CD14-positive monocyte (primary cell): ENCODE measurements around the gene PDILT. TPM values are rescaled to one million over a fixed set of nuclear protein-coding genes. Genes with fewer than 3 reads are reported as not detected.

Experiments
- DNase-seq, 3 donors: peaks; one replicate each; pipeline ENCODE4 v3.0.0-alpha.2; 2011 to 2022
- H2AFZ ChIP-seq: 2 replicates; pipeline ENCODE4 v1.6.0; 2012; ENCODE audit warnings: mild to moderate bottlenecking, low read depth, low read length, inconsistent platforms; ENCODE audit not compliant: insufficient read depth, poor library complexity, severe bottlenecking
- H3K27ac ChIP-seq, 2 donors: 1 replicate in 1 of 2; 2 replicates in 1 of 2; pipeline ENCODE4 v1.5.1; 2012 to 2013; ENCODE audit warnings: low read length in 2 of 2, control low read depth in 1 of 2, inconsistent platforms in 1 of 2, low read depth in 1 of 2, mild to moderate bottlenecking in 1 of 2
- H3K27me3 ChIP-seq, 2 donors: one replicate each; pipeline versions ENCODE4 v1.6.0 to v1.6.1; 2011 to 2013; ENCODE audit warnings: low read length in 2 of 2; ENCODE audit not compliant: control insufficient read depth in 2 of 2, insufficient read depth in 2 of 2
- H3K36me3 ChIP-seq, 2 donors: replicated peaks in 1 of 2; 1 replicate in 1 of 2; 2 replicates in 1 of 2; pipeline versions ENCODE4 v1.5.1 to v1.6.1; 2012 to 2013; ENCODE audit warnings: low read length in 2 of 2, control low read depth in 1 of 2, inconsistent platforms in 1 of 2, mild to moderate bottlenecking in 1 of 2; ENCODE audit not compliant: insufficient read depth in 2 of 2, control insufficient read depth in 1 of 2
- H3K4me1 ChIP-seq, 2 donors: 1 replicate in 1 of 2; 2 replicates in 1 of 2; pipeline versions ENCODE4 v1.5.1 to v1.6.1; 2012 to 2013; ENCODE audit warnings: low read length in 2 of 2, control low read depth in 1 of 2, inconsistent platforms in 1 of 2, mild to moderate bottlenecking in 1 of 2, moderate library complexity in 1 of 2; ENCODE audit not compliant: insufficient read depth in 2 of 2, control insufficient read depth in 1 of 2
- H3K4me2 ChIP-seq: replicated peaks from 2 replicates; pipeline ENCODE3; 2012; ENCODE audit warnings: low read length, moderate library complexity, mild to moderate bottlenecking; ENCODE audit not compliant: poor library complexity, severe bottlenecking; ENCODE audit errors: extremely low read depth
- H3K4me3 ChIP-seq, 3 experiments: fragments of 200-600 bp in 1 of 3; sonication (generic) in 1 of 3; replicated peaks in 1 of 3; 1 replicate in 2 of 3; 2 replicates in 1 of 3; pipeline ENCODE4 v1.5.1; 2011 to 2013; ENCODE audit warnings: low read length in 3 of 3, mild to moderate bottlenecking in 3 of 3, control low read depth in 2 of 3, low read depth in 2 of 3, inconsistent platforms in 1 of 3, moderate library complexity in 1 of 3
- H3K79me2 ChIP-seq: 2 replicates; pipeline ENCODE4 v1.6.0; 2012; ENCODE audit warnings: mild to moderate bottlenecking, control low read depth, inconsistent platforms, low read length, moderate library complexity; ENCODE audit not compliant: insufficient read depth
- H3K9ac ChIP-seq: 2 replicates; pipeline ENCODE4 v1.6.0; 2017; ENCODE audit warnings: low read length, mild to moderate bottlenecking; ENCODE audit not compliant: insufficient read depth, poor library complexity, severe bottlenecking
- H3K9me3 ChIP-seq, 2 donors: replicated peaks in 1 of 2; 1 replicate in 1 of 2; 2 replicates in 1 of 2; pipeline versions ENCODE4 v1.5.1 to v1.6.1; 2012 to 2013; ENCODE audit warnings: low read length in 2 of 2, control low read depth in 1 of 2; ENCODE audit not compliant: control insufficient read depth in 1 of 2, insufficient read depth in 1 of 2
- H4K20me1 ChIP-seq: 2 replicates; pipeline ENCODE4 v1.6.0; 2012; ENCODE audit warnings: mild to moderate bottlenecking, low read length, control low read depth, moderate library complexity; ENCODE audit not compliant: insufficient read depth
- H3K27ac Mint-ChIP-seq, 7 donors: one replicate each; pipeline ENCODE4 v1.8.0; 2020; ENCODE audit warnings: mild to moderate bottlenecking in 7 of 7, mixed read lengths in 7 of 7, moderate library complexity in 6 of 7, inconsistent platforms in 2 of 7
- H3K27me3 Mint-ChIP-seq, 3 donors: one replicate each; pipeline ENCODE4 v1.8.0; 2021 to 2022; ENCODE audit warnings: low read depth in 3 of 3, mild to moderate bottlenecking in 3 of 3, mixed read lengths in 3 of 3, moderate library complexity in 3 of 3, inconsistent platforms in 1 of 3
- H3K36me3 Mint-ChIP-seq, 2 donors: one replicate each; pipeline ENCODE4 v1.8.0; 2020; ENCODE audit warnings: mixed read lengths in 2 of 2, inconsistent platforms in 1 of 2, mild to moderate bottlenecking in 1 of 2
- H3K4me1 Mint-ChIP-seq: one replicate; pipeline ENCODE4 v1.8.0; 2020; ENCODE audit warnings: mild to moderate bottlenecking, mixed read lengths
- H3K4me3 Mint-ChIP-seq, 2 donors: one replicate each; pipeline ENCODE4 v1.8.0; 2020; ENCODE audit warnings: mild to moderate bottlenecking in 2 of 2, mixed read lengths in 2 of 2, moderate library complexity in 1 of 2
- H3K9me3 Mint-ChIP-seq, 7 donors: one replicate each; pipeline ENCODE4 v1.8.0; 2020 to 2022; ENCODE audit warnings: mixed read lengths in 7 of 7, mild to moderate bottlenecking in 6 of 7, moderate library complexity in 6 of 7, inconsistent platforms in 2 of 7
- CTCF ChIP-seq: fragments of 200-600 bp; IDR thresholded peaks from one replicate; pipeline ENCODE4 v1.8.0; 2022; ENCODE audit warnings: antibody characterized with exemption, mild to moderate bottlenecking
- WGBS: methylation state at CpG from one replicate; pipeline ENCODE4 v1.1.5; 2013; ENCODE audit warnings: missing lambda C conversion rate; ENCODE audit not compliant: insufficient coverage; 5-methylcytosine and 5-hydroxymethylcytosine counted together
- intact Hi-C, 2 donors: fragments of 100-400 bp; cut with micrococcal nuclease; formaldehyde crosslinking; loops; one replicate each; pipeline versions ENCODE4 v1.15.0 to v1.15.1; 2023
- polyA plus RNA-seq, 3 donors: library from polyadenylated mRNA; depleted of rRNA in 1 of 3; unstranded in 2 of 3; stranded (reverse) in 1 of 3; fragments of 300-500 nt in 2 of 3; fragments of >200 nt in 1 of 3; fragmentation: Illumina TruSeq in 2 of 3; gene quantifications; 1 replicate in 2 of 3; 2 replicates in 1 of 3; pipeline ENCODE4 v1.2.3, GENCODE V29; 2012 to 2021

Gene PDILT
- polyA plus RNA-seq, 3 donors, result not detected

GRCh38 chr16:20319406-20319805, 85.1 kb downstream of the PDILT start:
- Mint-ChIP-seq H3K4me1 (no peaks in the 10 kb centered on the region), H3K27me3 (peaks cover 3 to 5% (median 3%) of the 10 kb centered on the region in 3 donors), H3K36me3 (no peaks in the 10 kb centered on the region), H3K4me3 (no peak overlapping the region), H3K9me3 (peaks cover 0 to 3% (median 0%) of the 10 kb centered on the region in 7 donors), H3K27ac (no peak overlapping the region)
- Histone ChIP-seq H3K9ac (no peak overlapping the region), H3K27ac (no peak overlapping the region), H3K36me3 (no peaks in the 10 kb centered on the region), H3K4me3 (no peak overlapping the region), H2AFZ (no peak overlapping the region), H3K4me1 (no peaks in the 10 kb centered on the region), H3K9me3 (no peaks in the 10 kb centered on the region), H3K79me2 (no peaks in the 10 kb centered on the region), H3K27me3 (no peaks in the 10 kb centered on the region), H3K4me2 (no peak overlapping the region), H4K20me1 (no peaks in the 10 kb centered on the region)
- DNase-seq, result no peak
- intact Hi-C loops, result no loop called here
- TF ChIP-seq CTCF, result no peak
- no CpG with 5 or more reads among the region's 1 CpG for WGBS

- 46% methylated on average over 2 of the region's 3 CpGs for WGBS
- no peak for DNase-seq
- Mint-ChIP-seq H3K9me3 (peaks cover 0 to 3% (median 0%) of the 10 kb centered on the region in 7 donors), H3K36me3 (no peaks in the 10 kb centered on the region), H3K4me3 (no peak overlapping the region), H3K27ac (no peak overlapping the region), H3K27me3 (peaks cover 3 to 5% (median 3%) of the 10 kb centered on the region in 3 donors), H3K4me1 (no peaks in the 10 kb centered on the region)
- Histone ChIP-seq H3K4me2 (no peak overlapping the region), H3K4me3 (no peak overlapping the region), H3K27me3 (no peaks in the 10 kb centered on the region), H4K20me1 (no peaks in the 10 kb centered on the region), H2AFZ (no peak overlapping the region), H3K9me3 (no peaks in the 10 kb centered on the region), H3K27ac (no peak overlapping the region), H3K4me1 (no peaks in the 10 kb centered on the region), H3K79me2 (no peaks in the 10 kb centered on the region), H3K9ac (no peak overlapping the region), H3K36me3 (no peaks in the 10 kb centered on the region)
- TF ChIP-seq CTCF, result no peak
- intact Hi-C loops, result no loop called here
Observed at GRCh38 chr16:20318437-20318836, 86.1 kb downstream of the PDILT start.
